Thyroid gland (tissue), 4 donors: ENCODE data around the gene GSN.

Source experiments
- CTCF ChIP-seq, 6 experiments: fragments of 200-600 bp in 3 of 6; fragments of 450-650 bp in 3 of 6; sonication (generic) in 3 of 6; IDR thresholded peaks; one replicate each; pipeline ENCODE4 v1.5.1; 2016 to 2019; ENCODE audit warnings: antibody characterized with exemption in 6 of 6, mild to moderate bottlenecking in 2 of 6, inconsistent platforms in 1 of 6, moderate library complexity in 1 of 6
- POLR2A ChIP-seq, 2 donors: fragments of 450-650 bp; IDR thresholded peaks; one replicate each; pipeline ENCODE4 v1.6.1; 2017; ENCODE audit warnings: antibody characterized with exemption in 2 of 2, mild to moderate bottlenecking in 2 of 2, moderate library complexity in 1 of 2

- no peak for TF ChIP-seq POLR2A (IDR thresholded peaks at IDR 0.05)
- no peak for TF ChIP-seq CTCF (IDR thresholded peaks at IDR 0.05)
Measured at GRCh38 chr9:121358751-121359150, 90.8 kb downstream of the GSN start.
